Measurements from ENCODE around the gene DUSP10.

DUSP10 gene

GRCh38 chr1:221748981-221749380 is 7.1 kb upstream of the DUSP10 start:
- no peak for TF ChIP-seq CTCF (IDR thresholded peaks at IDR 0.05; ENCODE audit: insufficient read depth, low read length, missing control alignments)
- ChIA-PET POLR2A (no interaction called here), CTCF (no interaction called here)
- DNase-seq (ENCODE audit: low read depth, low spot score) = no peak
- no peak overlapping the region for H3K4me3 ChIP-seq (ENCODE audit: low read depth, low read length)

DNA sequence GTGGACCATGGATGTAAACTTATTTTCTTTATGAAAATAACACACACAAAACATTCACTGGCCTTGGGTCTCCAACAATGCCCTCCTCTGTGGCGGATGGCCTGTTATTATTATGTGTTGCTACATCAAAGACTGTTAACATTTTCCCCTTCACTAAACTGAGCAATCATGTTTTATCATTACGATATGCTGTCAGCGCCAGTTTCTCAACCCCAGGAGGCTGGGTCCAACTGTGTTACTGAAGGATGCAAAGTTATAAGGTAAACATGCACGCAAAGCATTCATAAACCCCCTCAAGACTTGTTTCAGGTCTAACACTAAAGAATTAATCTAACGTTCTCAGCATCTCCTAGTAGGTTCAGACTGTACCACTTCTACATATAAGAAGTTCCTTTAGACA is 6.0 kb upstream of the DUSP10 start:
- CTCF ChIA-PET = no interaction called here

DNA sequence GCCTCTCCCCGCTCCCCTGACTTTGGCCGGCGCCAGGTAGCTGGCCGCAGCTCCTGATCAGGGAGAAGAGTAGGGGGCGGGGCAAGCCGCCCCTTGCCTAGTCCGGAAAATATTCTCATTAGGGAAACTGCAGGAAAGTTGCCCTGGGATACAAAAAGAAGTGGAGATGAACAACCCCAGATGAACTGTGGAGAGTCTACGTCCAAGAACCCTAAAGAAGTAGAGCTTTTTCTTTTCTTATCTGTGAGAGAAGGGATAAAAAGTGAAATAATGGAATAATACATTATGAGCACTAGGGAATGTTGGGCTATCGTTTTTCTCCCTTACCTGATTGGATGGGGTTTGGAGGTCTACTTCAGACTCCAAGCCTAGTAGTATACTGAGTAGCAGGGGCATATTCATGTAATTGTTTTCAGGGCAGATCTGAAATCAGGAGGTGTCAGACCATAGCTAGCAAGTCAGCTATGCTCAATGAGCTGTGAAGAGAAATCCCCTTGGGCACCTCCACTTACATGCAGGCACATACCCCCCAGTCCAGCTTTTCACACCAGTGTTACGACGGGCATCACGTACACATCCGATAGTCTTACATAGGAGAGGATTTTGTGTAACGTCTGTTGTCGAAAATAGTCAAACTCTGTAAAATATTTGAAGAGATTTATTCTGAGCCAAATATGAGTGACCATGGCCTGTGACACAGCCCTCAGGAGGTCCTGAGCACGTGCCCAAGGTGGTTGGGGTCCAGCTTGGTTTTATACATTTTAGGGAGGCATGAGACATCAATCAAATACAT is 1.7 kb upstream of the DUSP10 start:
- no peak for TF ChIP-seq CTCF (IDR thresholded peaks at IDR 0.05; ENCODE audit: insufficient read depth, low read length, missing control alignments)
- ChIA-PET CTCF (interaction anchor here (0.6 to 5.4 kb wide), 8 partner anchors 12 to 712 kb away, joined by 3 to 51 read pairs (median 4); no protein-coding TSS in a partner anchor), POLR2A (interaction anchor here (0.7 to 1.0 kb wide), 3 partner anchors 125 to 711 kb away, joined by 3 to 4 read pairs (median 3); no protein-coding TSS in a partner anchor)
- H3K4me3 ChIP-seq (ENCODE audit: low read depth, low read length) = peak overlapping the region; percentile 73
- no peak for DNase-seq (ENCODE audit: low read depth, low spot score)

More for the DNA sequence above, 6.0 kb upstream of the DUSP10 start:
- TF ChIP-seq CTCF (IDR thresholded peaks at IDR 0.05; ENCODE audit: insufficient read depth, low read length, missing control alignments) = no peak
- no peak for DNase-seq (ENCODE audit: low read depth, low spot score)
- POLR2A ChIA-PET = no interaction called here
- H3K4me3 ChIP-seq (ENCODE audit: low read depth, low read length) = no peak overlapping the region

DNA sequence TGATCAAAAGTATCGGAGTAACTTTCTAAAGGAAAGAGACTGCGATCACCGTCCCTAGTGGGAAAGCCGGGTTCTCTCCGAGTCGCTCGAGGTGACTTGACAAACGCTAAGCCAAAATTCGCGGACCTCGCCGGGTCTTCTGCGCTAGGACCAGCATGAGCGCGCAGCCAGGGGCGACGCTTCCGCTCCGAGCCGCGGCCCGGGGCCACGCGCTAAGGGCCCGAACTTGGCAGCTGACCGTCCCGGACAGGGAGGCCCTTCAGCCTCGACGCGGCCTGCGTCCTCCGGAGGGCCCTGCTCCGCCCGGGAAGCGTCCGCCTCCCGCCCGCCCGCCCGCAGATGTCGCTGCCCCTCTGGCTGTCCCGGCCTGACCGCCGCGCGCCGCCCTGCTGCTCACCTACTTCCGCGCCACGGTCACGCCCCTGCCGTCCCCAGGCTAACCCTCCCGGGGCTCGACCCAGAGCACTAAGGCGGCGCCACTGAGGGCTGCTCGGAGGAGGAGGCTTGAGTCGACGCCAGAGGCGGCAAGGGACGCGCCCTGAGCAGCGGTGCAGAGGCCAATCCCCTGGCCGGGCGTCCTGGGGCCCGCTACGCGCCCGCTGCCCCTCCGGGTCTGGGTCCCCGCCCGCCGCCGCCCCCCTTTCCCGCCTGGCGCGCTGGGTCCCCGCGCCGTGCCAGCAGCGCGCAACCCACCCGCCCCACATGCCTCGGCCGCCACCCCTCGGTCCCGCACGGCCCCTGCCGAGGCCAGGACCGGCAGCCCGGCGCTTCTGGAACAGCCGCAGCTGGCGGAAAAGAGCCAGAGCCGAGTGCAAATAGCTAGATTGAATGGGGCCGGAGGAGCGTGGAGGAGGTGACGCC is 896 bp upstream of the DUSP10 start:
- CTCF ChIA-PET = interaction anchor here (0.6 to 5.4 kb wide), 12 partner anchors 13 to 713 kb away, joined by 3 to 51 read pairs (median 3); no protein-coding TSS in a partner anchor
- TF ChIP-seq CTCF (IDR thresholded peaks at IDR 0.05; ENCODE audit: insufficient read depth, low read length, missing control alignments) = peak; percentile 9
- DNase-seq (ENCODE audit: low read depth, low spot score) = no peak
- peak overlapping the region; percentile 73 for H3K4me3 ChIP-seq (ENCODE audit: low read depth, low read length)
- POLR2A ChIA-PET = interaction anchor here (0.6 to 2.7 kb wide), 16 partner anchors 13 to 712 kb away, joined by 3 to 28 read pairs (median 4); no protein-coding TSS in a partner anchor

DNA sequence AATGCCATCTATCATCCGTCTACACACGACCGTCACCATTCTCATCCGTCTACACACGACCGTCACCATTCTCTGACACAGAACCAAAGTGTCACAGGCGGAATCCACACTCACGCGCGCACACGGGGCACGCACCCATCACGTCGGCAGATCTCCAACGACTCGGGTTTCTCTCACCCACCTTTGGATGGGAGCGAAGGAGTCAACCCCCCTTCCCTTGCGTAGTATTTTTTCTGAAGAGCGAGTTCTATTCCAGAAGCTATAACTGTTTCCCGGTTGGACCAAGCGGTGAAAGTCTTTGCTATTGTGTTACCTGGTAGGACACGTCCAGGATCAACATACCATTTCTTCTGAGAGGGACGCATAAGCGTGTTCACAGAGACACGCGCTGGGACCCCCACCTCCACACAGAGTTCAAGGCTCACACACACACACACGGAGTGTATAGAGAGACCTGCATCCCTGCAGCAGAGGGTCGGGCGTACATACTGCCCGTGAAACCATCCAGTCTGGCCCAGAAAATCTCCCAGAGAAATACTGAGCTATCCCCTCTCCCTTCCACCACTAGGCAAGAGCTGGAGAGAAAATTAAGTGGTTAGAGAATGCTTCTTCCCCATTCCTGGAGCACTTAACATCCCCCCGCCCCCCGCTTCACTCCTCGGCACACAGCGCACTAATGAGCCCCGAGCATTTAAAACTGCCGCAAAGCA is 741 bp downstream of the DUSP10 start:
- H3K4me3 ChIP-seq (ENCODE audit: low read depth, low read length) = peak overlapping the region; percentile 92
- DNase-seq (ENCODE audit: low read depth, low spot score) = no peak
- POLR2A ChIA-PET = interaction anchor here (0.6 to 2.7 kb wide), 20 partner anchors 12 to 713 kb away, joined by 3 to 28 read pairs (median 4); no protein-coding TSS in a partner anchor
- CTCF ChIA-PET = interaction anchor here (0.8 to 5.4 kb wide), 13 partner anchors 9 to 714 kb away, joined by 3 to 51 read pairs (median 4); no protein-coding TSS in a partner anchor
- no peak for TF ChIP-seq CTCF (IDR thresholded peaks at IDR 0.05; ENCODE audit: insufficient read depth, low read length, missing control alignments)
